ENCODE results near the gene SYP. TPM values are rescaled to one million over a fixed set of nuclear protein-coding genes. Genes with fewer than 3 reads are reported as not detected.
A peak's percentile ranks its signal among the peaks of the same experiment; 100 is the strongest.
"Not testable (repeated sequence)": the region's sequence is repeated elsewhere in the genome, so short reads cannot be mapped to it uniquely, and the experiment has no call there.

SYP gene
- total and polyA plus RNA-seq, 4 donors, result 0.30 to 0.67 (median 0.47) TPM

GRCh38 chrX:49153467-49153866, 46.5 kb downstream of the SYP start:
- 94% methylated on average over 1 of the region's 1 CpG for WGBS
- H3K36me3 ChIP-seq (ENCODE audit: control insufficient read depth in 4 of 4, insufficient read depth in 3 of 4, low read depth in 1 of 4, low read length in 3 of 4), result no peaks in the 10 kb centered on the region
- H3K9ac ChIP-seq (ENCODE audit: low read depth in 1 of 2, low read length in 2 of 2), result no peak overlapping the region
- no peak for DNase-seq (ENCODE audit: low spot score)
- H3K27ac ChIP-seq (ENCODE audit: low read depth in 1 of 2, low read length in 2 of 2), result no peak overlapping the region
- no peaks in the 10 kb centered on the region for H3K9me3 ChIP-seq (ENCODE audit: control insufficient read depth in 4 of 4, low read length in 3 of 4)
- H3K4me3 ChIP-seq (ENCODE audit: low read depth in 1 of 3, low read length in 3 of 3), result no peak overlapping the region
- H3K4me1 ChIP-seq (ENCODE audit: control insufficient read depth in 4 of 4, insufficient read depth in 4 of 4, low read length in 3 of 4), result peaks cover 0 to 7% (median 0%) of the 10 kb centered on the region in 4 donors
- H3K27me3 ChIP-seq (ENCODE audit: control insufficient read depth in 4 of 4, insufficient read depth in 4 of 4, low read length in 3 of 4), result no peaks in the 10 kb centered on the region
- no peak for TF ChIP-seq GABPA (IDR thresholded peaks at IDR 0.05 in 1 of 2, conservative IDR thresholded peaks at IDR 0.05 in 1 of 2)
- no peak for TF ChIP-seq CTCF (IDR thresholded peaks at IDR 0.05; ENCODE audit: low read depth, low read length, missing input control)
- no peak for TF ChIP-seq RXRA (IDR thresholded peaks at IDR 0.05)
- TF ChIP-seq REST (IDR thresholded peaks at IDR 0.05), result no peak
- TF ChIP-seq EGR1 (IDR thresholded peaks at IDR 0.05; ENCODE audit: low read depth in 2 of 2), result no peak
- no peak for TF ChIP-seq TAF1 (conservative IDR thresholded peaks at IDR 0.05)
- TF ChIP-seq FOXA2 (IDR thresholded peaks at IDR 0.05), result no peak
- no peak for TF ChIP-seq HNF4A (conservative IDR thresholded peaks at IDR 0.05)
- no peak for TF ChIP-seq HNF4G (IDR thresholded peaks at IDR 0.05)
- no peak for TF ChIP-seq YY1 (IDR thresholded peaks at IDR 0.05)
- TF ChIP-seq JUND (IDR thresholded peaks at IDR 0.05), result no peak
- TF ChIP-seq ZBTB33 (IDR thresholded peaks at IDR 0.05), result no peak
- TF ChIP-seq SP1 (IDR thresholded peaks at IDR 0.05), result no peak

GRCh38 chrX:49149291-49149690, 50.7 kb downstream of the SYP start:
- not testable (repeated sequence) for H3K27ac ChIP-seq (ENCODE audit: low read depth in 1 of 2, low read length in 2 of 2); H3K4me1 ChIP-seq (ENCODE audit: control insufficient read depth in 4 of 4, insufficient read depth in 4 of 4, low read length in 3 of 4); H3K9me3 ChIP-seq (ENCODE audit: control insufficient read depth in 4 of 4, low read length in 3 of 4); DNase-seq (ENCODE audit: low spot score); H3K4me3 ChIP-seq (ENCODE audit: low read depth in 1 of 3, low read length in 3 of 3); H3K9ac ChIP-seq (ENCODE audit: low read depth in 1 of 2, low read length in 2 of 2); H3K36me3 ChIP-seq (ENCODE audit: control insufficient read depth in 4 of 4, insufficient read depth in 3 of 4, low read depth in 1 of 4, low read length in 3 of 4); H3K27me3 ChIP-seq (ENCODE audit: control insufficient read depth in 4 of 4, insufficient read depth in 4 of 4, low read length in 3 of 4)
- WGBS, result 96% methylated on average over 14 of the region's 14 CpGs

GRCh38 chrX:49148390-49149100, 51.4 kb downstream of the SYP start:
- H3K36me3 ChIP-seq (ENCODE audit: control insufficient read depth in 4 of 4, insufficient read depth in 3 of 4, low read depth in 1 of 4, low read length in 3 of 4); H3K9me3 ChIP-seq (ENCODE audit: control insufficient read depth in 4 of 4, low read length in 3 of 4); H3K27me3 ChIP-seq (ENCODE audit: control insufficient read depth in 4 of 4, insufficient read depth in 4 of 4, low read length in 3 of 4); H3K9ac ChIP-seq (ENCODE audit: low read depth in 1 of 2, low read length in 2 of 2); H3K4me3 ChIP-seq (ENCODE audit: low read depth in 1 of 3, low read length in 3 of 3); DNase-seq (ENCODE audit: low spot score); H3K4me1 ChIP-seq (ENCODE audit: control insufficient read depth in 4 of 4, insufficient read depth in 4 of 4, low read length in 3 of 4): not testable (repeated sequence)
- H3K27ac ChIP-seq (ENCODE audit: low read depth in 1 of 2, low read length in 2 of 2), result peak overlapping the region in 1 of 2 donors; percentile 12
- 83% methylated on average over 21 of the region's 21 CpGs for WGBS
